Neutrophil (primary cell): Measurements from ENCODE around the gene TAOK3.

Experiments used
- H3K27ac ChIP-seq: fragments of 200-600 bp; sonication (generic); 2 replicates; pipeline ENCODE4 v1.5.1; 2016; ENCODE audit warnings: mild to moderate bottlenecking, moderate library complexity
- H3K27me3 ChIP-seq: fragments of 200-600 bp; sonication (generic); 2 replicates; pipeline ENCODE4 v1.6.0; 2016; ENCODE audit warnings: mild to moderate bottlenecking
- H3K36me3 ChIP-seq: fragments of 200-600 bp; sonication (generic); 2 replicates; pipeline ENCODE4 v1.5.1; 2017
- H3K4me1 ChIP-seq, 2 experiments: fragments of 200-600 bp in 1 of 2; sonication (generic) in 1 of 2; 1 replicate in 1 of 2; 2 replicates in 1 of 2; pipeline versions ENCODE4 v1.5.1 to v1.6.1; 2013 to 2016; ENCODE audit warnings: low read depth in 1 of 2, low read length in 1 of 2, mild to moderate bottlenecking in 1 of 2, moderate library complexity in 1 of 2; ENCODE audit not compliant: control insufficient read depth in 1 of 2, insufficient read depth in 1 of 2
- H3K4me3 ChIP-seq, 2 experiments: fragments of 200-600 bp in 1 of 2; sonication (generic) in 1 of 2; 1 replicate in 1 of 2; 2 replicates in 1 of 2; pipeline ENCODE4 v1.5.1; 2013 to 2016; ENCODE audit warnings: low read depth in 1 of 2, low read length in 1 of 2, mild to moderate bottlenecking in 1 of 2, moderate library complexity in 1 of 2
- H3K9me3 ChIP-seq: fragments of 200-600 bp; sonication (generic); 2 replicates; pipeline ENCODE4 v1.5.1; 2016
- CTCF ChIP-seq: fragments of 200-600 bp; sonication (generic); IDR thresholded peaks from 2 replicates; pipeline ENCODE4 v1.5.1; 2016; ENCODE audit warnings: antibody characterized with exemption

Gene TAOK3

GRCh38 chr12:118345355-118345754, 27.4 kb downstream of the TAOK3 start:
- H3K4me3 ChIP-seq = no peak overlapping the region
- H3K36me3 ChIP-seq = no peaks in the 10 kb centered on the region
- no peaks in the 10 kb centered on the region for H3K27me3 ChIP-seq
- TF ChIP-seq CTCF = no peak
- peak overlapping the region; percentile 40 for H3K27ac ChIP-seq
- no peaks in the 10 kb centered on the region for H3K9me3 ChIP-seq
- H3K4me1 ChIP-seq = peaks cover 12 to 18% of the 10 kb centered on the region in 2 experiments

GRCh38 chr12:118344829-118345228, 27.9 kb downstream of the TAOK3 start:
- no peak for TF ChIP-seq CTCF
- H3K9me3 ChIP-seq = no peaks in the 10 kb centered on the region
- no peaks in the 10 kb centered on the region for H3K27me3 ChIP-seq
- H3K4me1 ChIP-seq = peaks cover 12 to 18% of the 10 kb centered on the region in 2 experiments
- H3K27ac ChIP-seq = peak overlapping the region; percentile 40
- no peak overlapping the region for H3K4me3 ChIP-seq
- H3K36me3 ChIP-seq = no peaks in the 10 kb centered on the region

GRCh38 chr12:118342090-118342489, 30.6 kb downstream of the TAOK3 start:
- no peak for TF ChIP-seq CTCF
- Histone ChIP-seq H3K4me3 (no peak overlapping the region), H3K9me3 (no peaks in the 10 kb centered on the region), H3K4me1 (peaks cover 7 to 10% of the 10 kb centered on the region in 2 experiments), H3K27me3 (no peaks in the 10 kb centered on the region), H3K36me3 (no peaks in the 10 kb centered on the region), H3K27ac (peak overlapping the region; percentile 24)

- Histone ChIP-seq H3K36me3 (no peaks in the 10 kb centered on the region), H3K4me3 (no peak overlapping the region), H3K4me1 (peaks cover 20 to 21% of the 10 kb centered on the region in 2 experiments), H3K9me3 (no peaks in the 10 kb centered on the region), H3K27ac (no peak overlapping the region), H3K27me3 (no peaks in the 10 kb centered on the region)
- no peak for TF ChIP-seq CTCF
These were observed 35.4 kb downstream of the TAOK3 start for GRCh38 chr12:118337194-118337838.

GRCh38 chr12:118336123-118336522, 36.6 kb downstream of the TAOK3 start:
- Histone ChIP-seq H3K36me3 (no peaks in the 10 kb centered on the region), H3K4me3 (no peak overlapping the region), H3K9me3 (no peaks in the 10 kb centered on the region), H3K27ac (peak overlapping the region; percentile 66), H3K27me3 (no peaks in the 10 kb centered on the region), H3K4me1 (peaks cover 28 to 32% of the 10 kb centered on the region in 2 experiments)
- TF ChIP-seq CTCF = no peak
